Measurements from ENCODE around the gene GNB1.

DNA sequence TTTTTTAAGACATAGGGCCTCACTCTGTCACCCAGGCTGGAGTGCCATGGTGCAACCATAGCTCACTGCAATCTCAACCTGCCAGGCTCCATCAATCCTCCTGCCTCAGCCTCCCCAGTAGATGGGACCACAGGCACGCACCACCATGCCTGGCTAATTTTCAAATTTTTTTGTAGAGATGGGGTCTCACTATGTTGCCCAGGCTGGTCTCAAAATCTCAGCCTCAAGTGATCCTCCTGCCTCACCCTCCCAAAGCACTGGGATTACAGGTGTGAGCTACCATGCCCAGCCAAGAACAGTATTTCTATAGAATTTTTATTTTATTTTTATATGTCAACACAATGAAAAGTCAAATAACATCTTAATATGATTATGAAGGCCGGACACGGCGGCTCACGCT is 10.9 kb downstream of the GNB1 start:
- TF ChIP-seq CTCF (IDR thresholded peaks at IDR 0.05) = no peak
- no peak for TF ChIP-seq POLR2A (IDR thresholded peaks at IDR 0.05)

Data from tibial nerve (tissue), 3 donors.